VCaP (cell line): ENCODE measurements around the gene RIT2.

Experiments
- H3K27ac ChIP-seq: fragments of 450-650 bp; 2 replicates; pipeline ENCODE4 v1.5.1; 2017
- TF ChIP-seq, protein P1 (sequence below): fragments of 450-650 bp; conservative IDR thresholded peaks from 2 replicates; pipeline ENCODE4 v1.5.1; 2017; ENCODE audit warnings: mild to moderate bottlenecking, moderate library complexity

RIT2 gene

DNA sequence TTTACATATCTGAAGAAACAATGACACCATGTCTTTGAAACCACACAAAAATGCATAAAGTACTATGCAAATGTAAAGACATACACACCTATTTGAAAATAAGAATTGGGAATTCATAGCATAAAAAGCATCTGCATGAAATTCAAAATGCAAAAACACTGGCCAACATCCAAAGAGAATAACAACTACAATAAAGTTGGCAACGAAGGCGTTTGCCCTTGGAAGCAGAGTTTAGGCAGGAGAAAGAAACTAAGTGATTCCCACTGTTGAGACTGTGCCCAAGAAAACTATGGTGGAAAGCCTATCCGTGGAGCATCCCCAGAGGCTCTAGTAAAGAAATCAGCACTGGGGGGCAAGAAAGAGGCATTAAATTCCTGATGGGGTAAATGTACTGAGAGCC is 292.8 kb downstream of the RIT2 start:
- no peak overlapping the region for H3K27ac ChIP-seq
- TF ChIP-seq, protein P1, sequence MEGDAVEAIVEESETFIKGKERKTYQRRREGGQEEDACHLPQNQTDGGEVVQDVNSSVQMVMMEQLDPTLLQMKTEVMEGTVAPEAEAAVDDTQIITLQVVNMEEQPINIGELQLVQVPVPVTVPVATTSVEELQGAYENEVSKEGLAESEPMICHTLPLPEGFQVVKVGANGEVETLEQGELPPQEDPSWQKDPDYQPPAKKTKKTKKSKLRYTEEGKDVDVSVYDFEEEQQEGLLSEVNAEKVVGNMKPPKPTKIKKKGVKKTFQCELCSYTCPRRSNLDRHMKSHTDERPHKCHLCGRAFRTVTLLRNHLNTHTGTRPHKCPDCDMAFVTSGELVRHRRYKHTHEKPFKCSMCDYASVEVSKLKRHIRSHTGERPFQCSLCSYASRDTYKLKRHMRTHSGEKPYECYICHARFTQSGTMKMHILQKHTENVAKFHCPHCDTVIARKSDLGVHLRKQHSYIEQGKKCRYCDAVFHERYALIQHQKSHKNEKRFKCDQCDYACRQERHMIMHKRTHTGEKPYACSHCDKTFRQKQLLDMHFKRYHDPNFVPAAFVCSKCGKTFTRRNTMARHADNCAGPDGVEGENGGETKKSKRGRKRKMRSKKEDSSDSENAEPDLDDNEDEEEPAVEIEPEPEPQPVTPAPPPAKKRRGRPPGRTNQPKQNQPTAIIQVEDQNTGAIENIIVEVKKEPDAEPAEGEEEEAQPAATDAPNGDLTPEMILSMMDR: no peak

- TF ChIP-seq, protein P1: no peak
- no peak overlapping the region for H3K27ac ChIP-seq
These were observed 294.0 kb downstream of the RIT2 start for GRCh38 chr18:42821492-42821891.

- H3K27ac ChIP-seq: no peak overlapping the region
- TF ChIP-seq, protein P1: no peak
These were observed 300.9 kb downstream of the RIT2 start for GRCh38 chr18:42814618-42815017.

- no peak overlapping the region for H3K27ac ChIP-seq
- TF ChIP-seq, protein P1: no peak
These were observed 301.3 kb downstream of the RIT2 start for GRCh38 chr18:42814184-42814583.

DNA sequence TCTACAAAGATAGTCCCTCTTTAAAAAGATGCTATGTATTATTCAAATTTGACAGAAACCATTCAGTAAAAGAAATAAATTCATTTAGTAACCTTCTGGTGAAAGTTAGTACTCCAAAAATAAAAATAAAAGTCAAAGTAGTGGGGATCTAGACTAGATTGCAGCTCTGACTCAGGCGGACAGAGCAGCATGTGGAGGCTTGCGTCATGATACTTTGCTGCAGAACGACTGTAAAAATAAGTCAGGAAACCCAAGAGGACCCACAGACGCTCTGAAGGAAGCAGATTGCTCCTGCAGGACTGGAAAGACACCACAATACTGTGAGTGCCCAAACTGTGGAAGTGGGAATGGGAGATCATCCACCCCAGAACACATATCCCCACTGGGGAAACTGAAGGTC is 301.9 kb downstream of the RIT2 start:
- TF ChIP-seq, protein P1: no peak
- no peak overlapping the region for H3K27ac ChIP-seq

- H3K27ac ChIP-seq: no peak overlapping the region
- TF ChIP-seq, protein P1: no peak
These were observed 307.6 kb downstream of the RIT2 start for GRCh38 chr18:42807887-42808286.

DNA sequence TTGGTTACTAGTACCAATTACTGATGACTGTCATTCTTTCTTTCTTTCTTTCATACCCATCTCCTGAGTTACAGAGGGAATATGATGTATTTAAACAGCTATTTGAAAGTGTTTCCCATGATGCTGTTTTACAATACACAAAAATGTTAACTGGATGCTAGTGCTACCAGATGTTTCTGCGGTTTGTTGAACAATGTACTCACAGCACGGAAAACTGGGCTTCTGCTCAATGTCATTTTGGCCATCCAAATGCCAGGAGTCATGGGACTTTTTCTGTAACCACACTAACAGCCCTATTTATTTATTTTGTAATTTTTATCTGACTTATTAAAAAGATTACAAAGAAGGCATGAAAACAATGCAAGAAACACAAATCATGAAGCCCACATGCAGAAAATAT is 313.8 kb downstream of the RIT2 start:
- no peak overlapping the region for H3K27ac ChIP-seq
- TF ChIP-seq, protein P1: no peak
